ENCODE results near the gene DLX4.

GRCh38 chr17:49994085-49995054 lies 25.4 kb downstream of the DLX4 start:
- TF ChIP-seq POLR2A (IDR thresholded peaks at IDR 0.05; ENCODE audit: low read length) (no peak), GATA1 (IDR thresholded peaks at IDR 0.05; ENCODE audit: low read depth, low read length) (no peak)
